Fibroblast of skin of right quadriceps (primary cell): ENCODE measurements around the gene KRTAP4-6.

Source experiments
- DNase-seq: peaks from one replicate; pipeline ENCODE4 v3.0.0-alpha.2; 2013

The KRTAP4-6 gene

DNA sequence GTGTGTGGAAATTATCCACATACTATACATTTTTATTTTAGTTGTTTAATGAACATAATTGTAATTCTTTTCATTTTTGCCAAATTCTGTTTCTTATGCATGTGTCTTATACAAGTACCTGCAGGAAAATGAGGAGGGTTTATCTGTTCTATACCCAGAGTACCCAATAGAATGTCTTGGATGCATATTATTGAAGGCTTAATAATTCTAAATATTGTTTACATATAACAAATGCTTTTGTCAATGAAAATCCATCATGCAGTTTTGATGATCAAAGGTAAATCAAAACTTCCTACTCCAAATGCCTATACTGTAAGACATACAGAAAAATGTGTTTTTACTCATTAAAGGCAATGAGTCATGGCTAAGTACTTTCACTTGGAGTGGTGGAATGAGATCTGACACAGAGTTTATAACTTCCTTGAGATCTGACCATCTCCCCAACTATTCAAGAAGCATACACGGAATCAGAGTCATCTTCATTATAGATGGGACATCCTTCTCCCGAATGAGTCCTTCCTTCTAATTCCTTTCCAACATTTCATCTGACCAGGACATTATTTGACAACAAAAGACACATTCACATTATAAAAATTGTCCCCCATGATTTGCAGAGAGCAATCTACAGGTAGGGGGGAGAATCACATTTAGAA, 35.8 kb downstream of the KRTAP4-6 start:
- DNase-seq, result peak; percentile 87

DNA sequence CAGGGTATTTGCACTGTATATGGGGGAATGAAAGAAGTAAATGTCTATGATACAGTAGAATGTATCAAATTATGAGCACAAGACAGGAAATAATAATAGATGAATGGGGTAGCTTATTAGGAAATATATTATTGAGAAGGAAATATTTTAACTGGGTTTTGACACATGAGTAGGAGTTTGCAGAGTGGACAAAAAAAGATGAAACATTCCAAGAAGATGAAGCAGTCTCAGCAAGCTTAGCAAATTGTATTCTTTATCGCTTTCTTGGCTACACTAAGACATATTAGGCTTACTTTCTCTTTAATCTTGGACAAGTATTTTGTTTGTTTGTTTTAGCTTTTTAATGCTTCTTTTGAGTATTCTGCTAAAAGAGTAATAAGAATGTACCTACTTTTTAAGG, 36.4 kb downstream of the KRTAP4-6 start:
- DNase-seq, result no peak

DNA sequence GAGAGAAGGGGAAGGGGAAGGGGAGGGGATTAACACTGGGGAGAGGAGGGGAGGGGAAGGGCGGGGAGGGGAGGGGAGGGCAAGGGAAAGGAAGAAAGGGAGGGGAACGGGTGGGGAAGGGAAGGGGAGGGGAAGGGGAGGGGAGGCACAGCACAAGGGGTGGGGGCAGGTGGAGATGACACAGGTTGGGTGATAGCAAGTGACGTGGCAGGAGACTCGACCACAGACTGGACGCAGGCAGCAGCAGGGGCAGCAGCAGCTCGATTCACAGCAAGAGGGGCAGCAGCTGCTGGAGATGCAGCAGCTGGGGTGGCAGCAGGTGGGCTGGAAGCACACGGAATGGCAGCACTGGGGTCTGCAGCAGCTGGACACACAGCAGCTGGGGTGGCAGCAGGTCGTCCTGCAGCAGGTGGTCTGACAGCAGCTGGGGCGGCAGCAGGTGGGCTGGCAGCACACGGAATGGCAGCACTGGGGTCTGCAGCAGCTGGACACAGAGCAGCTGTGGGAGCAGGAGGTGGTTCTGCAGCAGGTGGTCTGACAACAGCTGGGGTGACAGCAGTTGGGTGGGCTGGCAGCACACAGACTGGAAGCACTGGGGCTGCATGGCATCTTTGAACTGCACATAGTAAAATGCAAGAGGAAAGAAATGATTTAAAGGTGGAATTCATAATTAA, 38.6 kb downstream of the KRTAP4-6 start, which contains the start of gene KRTAP4-16:
Gene KRTAP4-16 (minus strand): TSS at position 624 of the 674 bp plus-strand sequence. CDS start 0 bp downstream, at position 624.
- no peak for DNase-seq

DNA sequence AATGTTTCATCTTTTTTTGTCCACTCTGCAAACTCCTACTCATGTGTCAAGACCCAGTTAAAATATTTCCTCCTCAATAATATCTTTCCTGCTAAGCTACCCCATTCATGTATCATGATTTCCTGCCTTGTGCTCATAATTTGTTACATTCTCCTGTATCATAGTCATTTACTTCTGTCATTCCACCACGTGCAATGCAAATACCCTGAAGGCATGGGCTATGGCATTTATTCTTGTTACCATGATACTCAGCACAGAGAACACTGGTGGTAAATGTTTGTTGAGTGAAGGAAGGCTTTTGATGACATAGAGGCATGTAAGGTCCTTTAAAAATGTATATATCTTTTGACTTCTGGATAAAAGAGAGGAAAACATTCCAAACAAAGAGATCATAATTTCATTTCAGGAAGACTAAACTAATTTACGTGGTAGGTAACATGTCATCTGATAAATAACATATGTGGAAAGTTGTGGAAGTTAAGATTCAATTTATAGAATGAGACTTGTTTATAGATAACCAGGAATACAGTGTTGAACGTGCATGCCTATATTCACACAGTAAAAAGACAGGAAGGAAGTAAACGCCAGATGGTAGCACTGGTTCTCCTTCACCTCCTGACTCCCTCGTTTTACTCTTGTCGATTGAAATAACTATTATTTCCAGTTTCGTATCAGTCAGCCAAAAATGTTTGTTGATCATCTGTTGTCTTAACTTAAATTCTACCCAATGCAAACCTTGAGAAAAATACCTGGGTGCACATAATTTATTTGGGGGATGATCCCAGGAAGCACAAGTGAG, 40.5 kb downstream of the KRTAP4-6 start:
- DNase-seq, result peak; percentile 91

DNA sequence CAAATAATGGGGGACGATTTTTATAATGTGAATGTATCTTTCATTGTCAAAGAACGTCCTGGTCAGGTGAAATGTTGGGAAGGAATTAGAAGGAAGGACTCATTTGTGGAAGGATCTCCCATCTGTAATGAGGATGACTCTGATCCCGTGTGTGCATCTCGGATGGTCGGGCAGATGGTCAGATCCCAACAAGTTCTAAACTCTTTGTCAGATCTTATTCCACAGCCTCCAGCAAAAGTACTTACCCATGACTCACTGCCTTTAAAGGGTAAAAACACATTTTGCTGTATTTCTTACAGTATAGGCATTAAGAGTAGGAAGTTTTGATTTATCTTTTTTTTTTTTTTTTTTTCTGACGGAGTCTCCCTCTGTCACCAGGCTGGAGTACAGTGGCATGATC, 41.9 kb downstream of the KRTAP4-6 start:
- DNase-seq, result peak; percentile 65

DNA sequence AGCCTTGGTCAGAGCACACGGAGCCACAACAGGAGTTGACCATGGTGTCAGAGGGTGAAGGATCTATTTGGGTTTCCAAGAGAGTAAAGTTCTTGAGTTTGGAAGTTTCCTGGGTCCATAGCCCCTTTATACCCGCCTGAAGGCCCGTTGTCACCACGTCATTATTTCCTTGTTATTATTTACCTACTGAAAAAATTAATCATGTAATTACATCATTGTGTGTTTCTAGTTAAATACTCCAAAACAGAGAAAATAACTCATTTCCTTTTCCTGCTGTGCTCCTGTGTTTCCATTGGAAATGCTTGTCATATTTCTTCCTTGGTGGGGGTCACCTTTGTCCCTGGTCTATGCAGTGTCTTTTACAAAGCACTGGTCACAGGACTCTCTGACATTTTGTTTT, 42.3 kb downstream of the KRTAP4-6 start, which contains the start of gene KRTAP4-8:
Gene KRTAP4-8 (minus strand): TSS at position 101 of the 400 bp plus-strand sequence. CDS start 58 bp downstream, at position 43.
- DNase-seq, result no peak

DNA sequence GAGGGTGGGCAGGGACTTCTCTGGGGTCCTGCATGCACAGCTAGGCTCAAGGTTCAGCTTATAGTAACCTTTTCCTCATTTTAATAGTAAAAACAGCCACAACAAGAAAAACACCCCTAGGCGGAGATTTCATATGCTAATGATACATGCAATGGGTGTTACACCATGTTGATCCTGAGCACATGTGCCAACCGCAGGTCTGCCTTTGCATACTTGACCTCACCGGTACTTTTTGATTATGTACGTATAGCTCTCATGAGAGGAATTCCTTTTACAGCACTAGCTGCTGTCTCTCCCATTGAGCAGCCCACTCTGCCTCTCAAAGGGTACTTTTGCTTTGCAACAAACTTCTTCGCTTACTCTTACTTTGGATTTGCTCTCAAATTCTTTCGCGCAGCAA, 44.3 kb downstream of the KRTAP4-6 start:
- no peak for DNase-seq
